Tibial nerve (tissue), 4 donors: Measurements from ENCODE around the gene CILP2. TPM values are rescaled to one million over a fixed set of nuclear protein-coding genes. Genes with fewer than 3 reads are reported as not detected.

Source experiments
- DNase-seq, 2 donors: peaks; one replicate each; pipeline ENCODE4 v3.0.0-alpha.2; 2019; ENCODE audit warnings: low spot score in 2 of 2
- H3K27ac ChIP-seq, 4 donors: fragments of 200-600 bp; sonication (generic) in 3 of 4; one replicate each; pipeline ENCODE4 v1.5.1; 2017 to 2019; ENCODE audit warnings: mild to moderate bottlenecking in 1 of 4
- H3K27me3 ChIP-seq, 2 donors: fragments of 200-600 bp; sonication (generic) in 1 of 2; one replicate each; pipeline versions ENCODE4 v1.5.1 to v1.6.0; 2017 to 2019
- H3K36me3 ChIP-seq, 3 donors: fragments of 200-600 bp; sonication (generic); one replicate each; pipeline ENCODE4 v1.5.1; 2018 to 2019
- H3K4me1 ChIP-seq, 4 donors: fragments of 200-600 bp; sonication (generic) in 3 of 4; one replicate each; pipeline ENCODE4 v1.5.1; 2017 to 2019
- H3K4me3 ChIP-seq, 4 donors: fragments of 200-600 bp; sonication (generic) in 3 of 4; one replicate each; pipeline ENCODE4 v1.5.1; 2017 to 2019; ENCODE audit warnings: mild to moderate bottlenecking in 1 of 4, moderate library complexity in 1 of 4
- H3K9me3 ChIP-seq, 4 donors: fragments of 200-600 bp; sonication (generic) in 3 of 4; one replicate each; pipeline ENCODE4 v1.5.1; 2017 to 2019
- EP300 ChIP-seq, 2 donors: sonication (generic); formaldehyde crosslinking; IDR thresholded peaks; one replicate each; pipeline ENCODE4 v1.6.1; 2017; ENCODE audit warnings: antibody characterized with exemption in 2 of 2, mild to moderate bottlenecking in 1 of 2
- POLR2A ChIP-seq, 2 donors: fragments of 450-650 bp; IDR thresholded peaks; one replicate each; pipeline ENCODE4 v1.6.1; 2017; ENCODE audit warnings: antibody characterized with exemption in 2 of 2, mild to moderate bottlenecking in 2 of 2, moderate library complexity in 2 of 2
- WGBS, 2 donors: methylation state at CpG; one replicate each; pipeline ENCODE4 v1.1.5; 2018; 5-methylcytosine and 5-hydroxymethylcytosine counted together
- total RNA-seq, 4 donors: library from RNA; depleted of rRNA; stranded (reverse); fragments of >200 nt; gene quantifications; one replicate each; pipeline ENCODE4 v1.1.0, GENCODE V29; 2016
- TF ChIP-seq, protein P1 (sequence below), 5 experiments: fragments of 200-600 bp in 3 of 5; fragments of 450-650 bp in 2 of 5; sonication (generic) in 3 of 5; IDR thresholded peaks; one replicate each; pipeline ENCODE4 v1.5.1; 2016 to 2019; ENCODE audit warnings: antibody characterized with exemption in 5 of 5, mild to moderate bottlenecking in 3 of 5, moderate library complexity in 2 of 5

CILP2 gene
- total RNA-seq, 4 donors from 2014 or later = 0.20 to 0.66 TPM; not detected in 2

DNA sequence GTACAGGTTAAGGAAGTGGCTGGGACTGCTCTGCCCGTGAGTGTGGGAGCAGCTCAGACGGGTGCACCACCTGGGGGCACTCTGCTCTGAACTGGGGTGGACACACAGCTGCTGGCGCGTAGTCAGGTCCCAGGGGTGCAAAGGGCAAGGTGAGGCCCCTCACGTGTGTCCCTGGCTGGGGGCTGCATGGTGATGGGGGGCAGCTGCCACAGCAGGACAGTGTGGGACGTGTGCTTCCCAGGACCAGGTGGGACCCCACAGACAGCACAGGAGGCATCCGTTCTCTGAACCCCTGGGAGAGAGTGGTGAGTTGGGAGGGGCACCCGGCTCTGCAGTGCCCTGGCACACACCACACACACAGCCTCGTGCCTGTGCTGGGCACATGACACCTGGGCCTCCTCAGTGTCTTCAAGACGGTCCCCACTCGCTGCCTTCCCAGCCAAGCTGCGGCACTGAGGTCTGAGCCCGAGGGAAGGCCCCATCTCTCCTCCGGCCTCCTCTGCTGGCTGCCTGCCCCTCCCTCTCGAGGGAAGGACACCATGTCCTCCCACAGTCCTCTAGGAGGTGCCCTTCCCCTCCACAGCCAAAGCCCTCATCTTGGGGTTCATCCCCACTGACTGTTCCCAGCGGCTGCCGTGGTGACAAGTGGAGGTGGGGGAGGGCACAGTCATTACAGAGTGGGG, 24.7 kb downstream of the CILP2 start:
- Histone ChIP-seq H3K4me1 (no peaks in the 10 kb centered on the region), H3K27ac (no peak overlapping the region), H3K4me3 (no peak overlapping the region), H3K36me3 (peaks cover 0 to 51% (median 0%) of the 10 kb centered on the region in 3 donors), H3K9me3 (no peaks in the 10 kb centered on the region), H3K27me3 (no peaks in the 10 kb centered on the region)
- no peak for DNase-seq
- no peak for TF ChIP-seq POLR2A (IDR thresholded peaks at IDR 0.05)
- no peak for TF ChIP-seq EP300 (IDR thresholded peaks at IDR 0.05)
- TF ChIP-seq, protein P1, sequence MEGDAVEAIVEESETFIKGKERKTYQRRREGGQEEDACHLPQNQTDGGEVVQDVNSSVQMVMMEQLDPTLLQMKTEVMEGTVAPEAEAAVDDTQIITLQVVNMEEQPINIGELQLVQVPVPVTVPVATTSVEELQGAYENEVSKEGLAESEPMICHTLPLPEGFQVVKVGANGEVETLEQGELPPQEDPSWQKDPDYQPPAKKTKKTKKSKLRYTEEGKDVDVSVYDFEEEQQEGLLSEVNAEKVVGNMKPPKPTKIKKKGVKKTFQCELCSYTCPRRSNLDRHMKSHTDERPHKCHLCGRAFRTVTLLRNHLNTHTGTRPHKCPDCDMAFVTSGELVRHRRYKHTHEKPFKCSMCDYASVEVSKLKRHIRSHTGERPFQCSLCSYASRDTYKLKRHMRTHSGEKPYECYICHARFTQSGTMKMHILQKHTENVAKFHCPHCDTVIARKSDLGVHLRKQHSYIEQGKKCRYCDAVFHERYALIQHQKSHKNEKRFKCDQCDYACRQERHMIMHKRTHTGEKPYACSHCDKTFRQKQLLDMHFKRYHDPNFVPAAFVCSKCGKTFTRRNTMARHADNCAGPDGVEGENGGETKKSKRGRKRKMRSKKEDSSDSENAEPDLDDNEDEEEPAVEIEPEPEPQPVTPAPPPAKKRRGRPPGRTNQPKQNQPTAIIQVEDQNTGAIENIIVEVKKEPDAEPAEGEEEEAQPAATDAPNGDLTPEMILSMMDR (IDR thresholded peaks at IDR 0.05) = no peak
- 71 to 82% methylated on average over 15 to 17 of the region's 17 CpGs for WGBS, 2 donors

DNA sequence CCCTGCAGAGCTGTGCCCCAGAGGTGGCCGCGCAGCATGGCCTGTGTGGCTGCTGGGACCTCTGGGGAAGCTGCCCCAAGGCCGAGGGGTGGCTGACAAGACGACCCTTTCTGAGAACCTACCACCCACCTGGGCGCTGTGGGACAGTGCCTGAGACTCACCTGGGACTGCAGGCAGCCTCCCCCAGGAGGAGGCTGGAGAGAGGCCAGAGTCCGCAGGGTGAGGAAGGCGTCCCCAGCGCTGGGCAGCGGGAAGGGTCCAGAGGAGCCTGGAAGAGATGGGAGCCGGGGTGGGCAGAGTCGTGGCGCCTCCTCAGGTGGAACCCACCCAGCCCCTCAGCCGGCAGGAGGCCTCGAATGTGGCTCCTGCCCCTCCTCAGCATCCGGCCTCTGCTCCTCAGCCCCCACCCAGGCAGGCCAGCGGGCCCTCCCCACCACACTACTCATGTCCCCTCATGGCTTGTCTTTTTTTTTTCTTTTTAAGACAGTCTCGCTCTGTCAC, 25.3 kb downstream of the CILP2 start:
- WGBS, 2 donors = 86 to 96% methylated on average over 15 of the region's 17 CpGs
- Histone ChIP-seq H3K4me1 (no peaks in the 10 kb centered on the region), H3K27me3 (no peaks in the 10 kb centered on the region), H3K36me3 (peaks cover 0 to 52% (median 0%) of the 10 kb centered on the region in 3 donors), H3K9me3 (no peaks in the 10 kb centered on the region), H3K4me3 (no peak overlapping the region), H3K27ac (no peak overlapping the region)
- TF ChIP-seq POLR2A (IDR thresholded peaks at IDR 0.05) (no peak), EP300 (IDR thresholded peaks at IDR 0.05) (no peak)
- TF ChIP-seq, protein P1 (IDR thresholded peaks at IDR 0.05) = no peak
- DNase-seq = no peak

DNA sequence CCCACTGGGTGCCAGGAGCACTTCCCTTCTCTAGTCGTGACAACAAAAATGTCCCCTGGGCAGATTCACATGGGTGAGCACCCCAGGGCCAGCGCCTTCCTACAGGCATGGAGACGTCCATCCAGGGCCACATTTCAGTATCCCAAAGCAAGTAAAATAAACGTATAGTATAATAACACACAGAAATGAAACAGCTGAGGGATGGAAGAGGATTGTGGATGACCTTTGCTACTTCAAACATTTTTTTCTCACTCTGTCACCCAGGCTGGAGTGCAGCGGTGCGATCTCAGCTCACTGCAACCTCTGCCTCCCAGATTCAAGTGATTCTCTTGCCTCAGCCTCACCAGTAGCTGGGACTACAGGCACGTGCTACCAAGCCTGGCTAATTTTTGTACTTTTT, 28.2 kb downstream of the CILP2 start:
- H3K27me3 ChIP-seq = no peaks in the 10 kb centered on the region
- no peak for TF ChIP-seq EP300 (IDR thresholded peaks at IDR 0.05)
- H3K27ac ChIP-seq = no peak overlapping the region
- H3K9me3 ChIP-seq = no peaks in the 10 kb centered on the region
- 55 to 69% methylated on average over 7 of the region's 7 CpGs for WGBS, 2 donors
- H3K36me3 ChIP-seq = peaks cover 0 to 66% (median 0%) of the 10 kb centered on the region in 3 donors
- no peak for DNase-seq
- H3K4me3 ChIP-seq = no peak overlapping the region
- H3K4me1 ChIP-seq = no peaks in the 10 kb centered on the region

DNA sequence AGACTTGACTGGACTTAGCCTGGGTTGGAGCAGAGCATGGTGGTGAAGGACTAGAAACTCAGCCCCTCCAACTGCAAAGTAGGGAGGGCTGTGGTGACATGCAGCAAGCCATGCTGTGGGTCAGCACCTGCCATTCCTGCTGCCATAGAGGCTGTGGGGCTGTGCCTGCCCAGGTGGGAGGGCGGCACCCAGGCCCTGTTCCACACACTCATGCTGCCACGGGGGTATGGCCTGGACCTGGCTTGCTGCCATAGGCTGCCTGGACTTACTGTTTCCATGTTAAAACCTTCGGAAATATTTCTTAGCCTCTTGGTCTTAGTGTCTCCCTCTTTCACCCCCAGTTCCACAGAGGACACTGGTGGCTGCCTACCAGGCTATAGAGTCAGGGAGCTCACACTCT, 29.3 kb downstream of the CILP2 start:
- DNase-seq = no peak
- WGBS, 2 donors = 59 to 81% methylated on average over 3 of the region's 3 CpGs
- Histone ChIP-seq H3K27me3 (no peaks in the 10 kb centered on the region), H3K9me3 (no peaks in the 10 kb centered on the region), H3K4me1 (no peaks in the 10 kb centered on the region), H3K36me3 (peaks cover 0 to 58% (median 0%) of the 10 kb centered on the region in 3 donors), H3K4me3 (no peak overlapping the region), H3K27ac (no peak overlapping the region)
- TF ChIP-seq POLR2A (IDR thresholded peaks at IDR 0.05) (no peak), EP300 (IDR thresholded peaks at IDR 0.05) (no peak)
- TF ChIP-seq, protein P1 (IDR thresholded peaks at IDR 0.05) = no peak

DNA sequence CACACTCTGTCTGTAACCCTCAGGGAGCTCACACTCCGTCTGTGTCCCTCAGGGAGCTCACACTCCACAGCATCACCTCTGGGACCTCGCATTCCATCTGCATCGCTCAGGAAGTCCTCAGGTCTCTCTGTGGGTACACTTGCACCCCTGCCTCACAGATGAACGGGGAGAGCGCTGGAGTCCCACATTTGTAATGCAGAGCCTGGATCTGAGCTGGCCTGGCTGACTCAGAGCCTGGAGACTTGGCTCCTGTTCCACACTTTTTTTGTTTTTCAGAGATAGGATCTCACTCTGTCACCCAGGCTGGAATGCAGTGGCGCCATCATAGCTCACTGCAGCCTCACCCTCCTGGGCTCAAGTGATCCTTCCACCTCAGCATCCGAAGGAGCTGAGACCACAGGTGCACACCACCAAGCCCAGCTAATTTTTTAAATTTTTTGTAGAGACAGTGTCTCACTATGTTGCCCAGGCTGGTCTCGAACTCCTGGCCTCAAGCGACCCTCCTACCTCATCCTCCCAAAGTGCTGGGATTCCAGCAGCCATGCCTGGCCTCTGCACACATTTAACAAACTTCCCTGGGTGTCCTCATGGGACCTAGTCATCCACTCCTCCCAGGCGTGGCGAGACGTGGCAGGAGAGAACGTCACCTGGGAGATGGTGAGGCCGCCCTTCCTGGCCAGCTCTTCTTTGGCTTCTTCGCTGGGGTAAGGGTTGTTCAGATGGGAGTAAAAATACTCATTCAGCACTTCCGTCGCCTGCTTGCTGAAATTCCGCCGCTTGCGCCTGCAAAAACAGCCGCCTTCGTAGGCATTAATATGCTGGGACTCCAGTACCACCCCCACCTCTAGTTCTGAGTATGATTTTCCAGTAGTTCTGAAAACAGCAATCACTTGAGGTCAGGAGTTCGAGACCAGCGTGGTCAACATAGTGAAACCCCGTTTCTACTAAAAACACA, 31.0 kb downstream of the CILP2 start:
- peaks cover 0 to 53% (median 0%) of the 10 kb centered on the region in 3 donors for H3K36me3 ChIP-seq
- H3K27me3 ChIP-seq = no peaks in the 10 kb centered on the region
- no peaks in the 10 kb centered on the region for H3K4me1 ChIP-seq
- no peak overlapping the region for H3K4me3 ChIP-seq
- H3K27ac ChIP-seq = no peak overlapping the region
- TF ChIP-seq, protein P1 (IDR thresholded peaks at IDR 0.05) = no peak
- TF ChIP-seq POLR2A (IDR thresholded peaks at IDR 0.05) = no peak
- no peak for TF ChIP-seq EP300 (IDR thresholded peaks at IDR 0.05)
- no peaks in the 10 kb centered on the region for H3K9me3 ChIP-seq
- no peak for DNase-seq
- WGBS, 2 donors = 94% methylated on average over 25 of the region's 25 CpGs
